IMR-90 (cell line): ENCODE data around the gene SPSB2. TPM values are rescaled to one million over a fixed set of nuclear protein-coding genes. Genes with fewer than 3 reads are reported as not detected.

Experiments
- ATAC-seq: fragments of 200-7000 bp; cut with Tn5 transposase; 2 replicates; pipeline ENCODE4 v1.9.1; 2020; ENCODE audit warnings: low read depth, mild to moderate bottlenecking, moderate library complexity
- BruUV-seq: library from RNA; stranded (reverse); fragments of 400-500 nt; replicated peaks from 2 replicates; lab custom pipeline; 2021; lab: Mats Ljungman, UMichigan
- CTCF ChIA-PET: fragments of 300-600 bp; formaldehyde crosslinking; extraction: SDS; loops from one replicate; lab custom pipeline; 2021; ENCODE audit warnings: antibody characterized with exemption; lab: Yijun Ruan, JAX
- POLR2A ChIA-PET: fragments of 300-600 bp; sonication (Branson Sonifier 250); formaldehyde crosslinking; loops from one replicate; lab custom pipeline; 2022; ENCODE audit warnings: antibody characterized with exemption; ENCODE audit not compliant: unreplicated experiment; lab: Charles Lee
- DNase-seq: peaks from one replicate; pipeline ENCODE4 v3.0.0; 2013
- H2AFZ ChIP-seq: replicated peaks from 2 replicates; pipeline ENCODE3; 2013; ENCODE audit warnings: low read length, mild to moderate bottlenecking; ENCODE audit not compliant: poor library complexity
- H2AK5ac ChIP-seq: 2 replicates; pipeline ENCODE4 v1.6.1; 2013; ENCODE audit warnings: low read depth, low read length, inconsistent platforms
- H2AK9ac ChIP-seq: replicated peaks from 2 replicates; pipeline ENCODE3; 2013; ENCODE audit warnings: mild to moderate bottlenecking, low read depth, low read length, moderate library complexity; ENCODE audit not compliant: poor library complexity
- H2BK120ac ChIP-seq: 2 replicates; pipeline ENCODE4 v1.6.1; 2013; ENCODE audit warnings: low read depth, low read length, inconsistent platforms
- H2BK15ac ChIP-seq: 3 replicates; pipeline ENCODE4 v1.6.1; 2013; ENCODE audit warnings: low read depth, low read length, inconsistent platforms
- H2BK20ac ChIP-seq: 2 replicates; pipeline ENCODE4 v1.6.1; 2013; ENCODE audit warnings: low read depth, mild to moderate bottlenecking, inconsistent platforms, low read length, moderate library complexity
- H2BK5ac ChIP-seq: 2 replicates; pipeline ENCODE4 v1.6.1; 2013; ENCODE audit warnings: mild to moderate bottlenecking, low read depth, low read length, inconsistent platforms; ENCODE audit not compliant: poor library complexity, severe bottlenecking
- H3K14ac ChIP-seq: replicated peaks from 2 replicates; pipeline ENCODE4 v1.6.1; 2013; ENCODE audit warnings: low read depth, low read length, inconsistent platforms
- H3K18ac ChIP-seq: 2 replicates; pipeline ENCODE4 v1.6.1; 2013; ENCODE audit warnings: low read depth, low read length, control low read depth
- H3K23ac ChIP-seq: 2 replicates; pipeline ENCODE4 v1.6.1; 2013; ENCODE audit warnings: low read depth, low read length, inconsistent platforms
- H3K27ac ChIP-seq: 2 replicates; pipeline ENCODE4 v1.5.1; 2013; ENCODE audit warnings: mild to moderate bottlenecking, control low read depth, low read length; ENCODE audit not compliant: insufficient read depth
- H3K27me3 ChIP-seq: 2 replicates; pipeline ENCODE4 v1.6.1; 2013; ENCODE audit warnings: low read length; ENCODE audit not compliant: control insufficient read depth, insufficient read depth
- H3K36me3 ChIP-seq: 2 replicates; pipeline ENCODE4 v1.6.1; 2013; ENCODE audit warnings: low read length, mixed read lengths; ENCODE audit not compliant: control insufficient read depth, insufficient read depth
- H3K4ac ChIP-seq: 2 replicates; pipeline ENCODE4 v1.6.1; 2013; ENCODE audit warnings: low read depth, low read length, inconsistent platforms
- H3K4me1 ChIP-seq: 2 replicates; pipeline ENCODE4 v1.6.1; 2013; ENCODE audit warnings: low read length, mixed read lengths; ENCODE audit not compliant: control insufficient read depth, insufficient read depth
- H3K4me2 ChIP-seq: 2 replicates; pipeline ENCODE4 v1.6.1; 2013; ENCODE audit warnings: low read depth, mild to moderate bottlenecking, control low read depth, low read length, moderate library complexity
- H3K4me3 ChIP-seq: 2 replicates; pipeline ENCODE4 v1.5.1; 2013; ENCODE audit warnings: low read depth, mild to moderate bottlenecking, control low read depth, low read length, moderate library complexity; ENCODE audit not compliant: insufficient read depth
- H3K56ac ChIP-seq: 2 replicates; pipeline ENCODE4 v1.6.1; 2013; ENCODE audit warnings: low read length, inconsistent platforms; ENCODE audit not compliant: insufficient read depth; ENCODE audit errors: extremely low read depth
- H3K79me1 ChIP-seq, 2 experiments: 2 replicates each; pipeline ENCODE4 v1.6.1; 2013; ENCODE audit warnings: low read length in 2 of 2, inconsistent platforms in 1 of 2, low read depth in 1 of 2
- H3K9ac ChIP-seq: 2 replicates; pipeline ENCODE4 v1.6.1; 2013; ENCODE audit warnings: low read depth, low read length, control low read depth
- H3K9me1 ChIP-seq: 2 replicates; pipeline ENCODE4 v1.6.1; 2013; ENCODE audit warnings: low read length, inconsistent platforms; ENCODE audit not compliant: insufficient read depth
- H3K9me3 ChIP-seq: 2 replicates; pipeline ENCODE4 v1.6.1; 2013; ENCODE audit warnings: low read length; ENCODE audit not compliant: control insufficient read depth, insufficient read depth
- H4K20me1 ChIP-seq: 2 replicates; pipeline ENCODE4 v1.6.1; 2013; ENCODE audit warnings: low read length, inconsistent platforms; ENCODE audit not compliant: insufficient read depth
- H4K5ac ChIP-seq: 2 replicates; pipeline ENCODE4 v1.6.1; 2013; ENCODE audit warnings: mild to moderate bottlenecking, low read depth, low read length, control low read depth
- H4K8ac ChIP-seq, 2 experiments: 2 replicates each; pipeline ENCODE4 v1.6.1; 2013; ENCODE audit warnings: low read depth in 2 of 2, low read length in 2 of 2, control low read depth in 1 of 2, inconsistent platforms in 1 of 2
- H4K91ac ChIP-seq: 2 replicates; pipeline ENCODE4 v1.6.1; 2013; ENCODE audit warnings: low read depth, low read length, inconsistent platforms; ENCODE audit not compliant: insufficient read depth
- BHLHE40 ChIP-seq: fragments of 150-350 bp; IDR thresholded peaks from 2 replicates; pipeline ENCODE4 v1.6.1; 2016; ENCODE audit warnings: mild to moderate bottlenecking, low read depth, low read length
- CEBPB ChIP-seq: IDR thresholded peaks from 2 replicates; pipeline ENCODE4 v1.6.1; 2012; ENCODE audit warnings: low read depth, low read length, improper control_type of control experiment
- CHD1 ChIP-seq: IDR thresholded peaks from 2 replicates; pipeline ENCODE4 v1.6.1; 2012; ENCODE audit warnings: low read depth, low read length, improper control_type of control experiment
- CTCF ChIP-seq: conservative IDR thresholded peaks from 2 replicates; pipeline ENCODE4 v1.5.1; 2012; ENCODE audit warnings: mild to moderate bottlenecking, low read depth, low read length, improper control_type of control experiment
- ELK1 ChIP-seq: fragments of 150-350 bp; IDR thresholded peaks from 2 replicates; pipeline ENCODE4 v1.6.1; 2016; ENCODE audit warnings: low read depth, mild to moderate bottlenecking, low read length, moderate library complexity, borderline replicate concordance
- FOS ChIP-seq: fragments of 150-350 bp; IDR thresholded peaks from 2 replicates; pipeline ENCODE4 v1.6.1; 2016; ENCODE audit warnings: low read depth, low read length
- MAFK ChIP-seq: IDR thresholded peaks from 2 replicates; pipeline ENCODE4 v1.6.1; 2012; ENCODE audit warnings: low read depth, low read length, improper control_type of control experiment
- MAZ ChIP-seq: IDR thresholded peaks from 2 replicates; pipeline ENCODE4 v1.6.1; 2012; ENCODE audit warnings: low read depth, mild to moderate bottlenecking, low read length, improper control_type of control experiment, moderate library complexity, borderline replicate concordance
- NFE2L2 ChIP-seq: fragments of 150-350 bp; IDR thresholded peaks from 2 replicates; pipeline ENCODE4 v1.6.1; 2016; ENCODE audit warnings: low read depth, mild to moderate bottlenecking, low read length
- POLR2A ChIP-seq: IDR thresholded peaks from 2 replicates; pipeline ENCODE4 v1.6.1; 2012; ENCODE audit warnings: mild to moderate bottlenecking, low read depth, low read length
- RCOR1 ChIP-seq: IDR thresholded peaks from 2 replicates; pipeline ENCODE4 v1.6.1; 2012; ENCODE audit warnings: mild to moderate bottlenecking, low read length, improper control_type of control experiment; ENCODE audit not compliant: insufficient replicate concordance
- RFX5 ChIP-seq: IDR thresholded peaks from 2 replicates; pipeline ENCODE4 v1.8.0; 2012; ENCODE audit warnings: low read depth, mild to moderate bottlenecking, low read length, moderate library complexity
- SMC3 ChIP-seq: fragments of 150-350 bp; IDR thresholded peaks from 2 replicates; pipeline ENCODE4 v1.6.1; 2016; ENCODE audit warnings: low read depth, mild to moderate bottlenecking, antibody characterized with exemption, low read length, moderate library complexity
- WGBS, 2 experiments: methylation state at CpG; one replicate each; pipeline versions ENCODE4 v1.1.5 to v1.1.7; 2013; ENCODE audit warnings: missing lambda C conversion rate in 2 of 2; ENCODE audit not compliant: insufficient read length in 1 of 2; ENCODE audit errors: extremely low coverage in 2 of 2; 5-methylcytosine and 5-hydroxymethylcytosine counted together
- dilution Hi-C: fragments of 300-500 bp; cut with HindIII; formaldehyde crosslinking; loops from one replicate; pipeline ENCODE4 v1.14.3; 2018; ENCODE audit warnings: low sequenced_read_pairs; ENCODE audit not compliant: unreplicated experiment
- in situ Hi-C: fragments of 300-500 bp; cut with MboI; formaldehyde crosslinking; loops from 3 replicates; pipeline ENCODE4 v1.14.3; 2019; ENCODE audit warnings: low sequenced_read_pairs, inconsistent platforms, mixed read lengths
- intact Hi-C: fragments of 100-400 bp; cut with micrococcal nuclease; formaldehyde crosslinking; loops from 2 replicates; pipeline ENCODE4 v1.10.0; 2022
- polyA plus RNA-seq, 3 experiments: library from polyadenylated mRNA; depleted of rRNA; stranded (reverse); fragments of >200 nt; gene quantifications; 2 replicates each; pipeline ENCODE4 v1.2.3, GENCODE V29; 2012; ENCODE audit warnings: low replicate concordance in 1 of 3
- total RNA-seq: library from RNA; depleted of rRNA; stranded (reverse); fragments of >200 nt; gene quantifications from 2 replicates; pipeline ENCODE4 v1.2.3, GENCODE V29; 2012

SPSB2 gene
- total and polyA plus RNA-seq, 2 of the 4 experiments (the other 2 are of a cell fraction): 1.3 to 4.1 TPM

GRCh38 chr12:6890789-6891645 is 17.9 kb upstream of the SPSB2 start:
- Histone ChIP-seq H3K79me1 (peaks cover 5 to 20% of the 10 kb centered on the region in 2 experiments; a peak in 3 of 4 replicates), H3K27me3 (no peaks in the 10 kb centered on the region), H3K27ac (peak overlapping the region; percentile 90), H2AK9ac (peak overlapping the region; percentile 78), H4K20me1 (no peaks in the 10 kb centered on the region), H4K8ac (peak overlapping the region; percentile 99), H3K4me3 (peak overlapping the region; percentile 39), H2AK5ac (peak overlapping the region; percentile 88; the same call in 1 of the 2 replicates), H4K91ac (peak overlapping the region; percentile 92), H3K23ac (peak overlapping the region; percentile 76), H3K18ac (peak overlapping the region; percentile 62), H3K9me1 (0 out of 2 replicates have a peak, but pooled peaks cover 12% of the 10 kb centered on the region), H2BK5ac (peak overlapping the region; percentile 86), H3K56ac (peak overlapping the region; percentile 84), H3K9ac (peak overlapping the region; percentile 79), H2BK15ac (peak overlapping the region; percentile 63; the same call in 2 of the 3 replicates), H3K4ac (peak overlapping the region; percentile 87), H3K36me3 (0 out of 2 replicates have a peak, but pooled peaks cover 1% of the 10 kb centered on the region), H3K9me3 (no peaks in the 10 kb centered on the region), H3K4me2 (peak overlapping the region; percentile 61), H2BK120ac (peak overlapping the region; percentile 75), H3K14ac (peak overlapping the region; percentile 78), H3K4me1 (peaks cover 2% of the 10 kb centered on the region; the same call in 1 of the 2 replicates), H2AFZ (peak overlapping the region; percentile 95), H4K5ac (peak overlapping the region; percentile 96), H2BK20ac (peak overlapping the region; percentile 73)
- 3% methylated on average over 35 of the region's 68 CpGs; no CpG with 5 or more reads in 1 of the 2 experiments for WGBS, 2 experiments
- intact Hi-C loops: loop anchor here (1.0 kb wide), 2 partner anchors 18 to 66 kb away; partner anchors contain the start of gene SPSB2
- dilution Hi-C loops: no loop called here
- ATAC-seq: peak; percentile 97
- ChIA-PET CTCF (interaction anchor here (0.6 to 2.0 kb wide), 11 partner anchors 13 to 56 kb away, joined by 3 to 17 read pairs (median 4); partner anchors contain the start of genes LRRC23 and SPSB2), POLR2A (interaction anchor here (0.5 to 1.4 kb wide), 8 partner anchors 9 to 930 kb away, joined by 3 to 12 read pairs (median 5); partner anchors contain the start of gene SPSB2)
- peak; percentile 94 for DNase-seq
- no TSS peak for BruUV-seq
- in situ Hi-C loops: no loop called here
- TF ChIP-seq RFX5: no peak
- TF ChIP-seq BHLHE40: peak; percentile 97
- no peak; the same call in 1 of the 2 replicates for TF ChIP-seq CHD1
- no peak for TF ChIP-seq ELK1
- peak; percentile 96 for TF ChIP-seq CTCF
- TF ChIP-seq MAZ: peak; percentile 96; the same call in 1 of the 2 replicates
- peak; percentile 92 for TF ChIP-seq POLR2A
- TF ChIP-seq MAFK: peak; percentile 76
- TF ChIP-seq NFE2L2: peak; percentile 97
- TF ChIP-seq SMC3: peak; percentile 55
- TF ChIP-seq CEBPB: peak; percentile 100
- no peak for TF ChIP-seq RCOR1
- TF ChIP-seq FOS: 0 out of 2 replicates have a peak, but pooled peaks have one; percentile 14
